8988T (cell line): ENCODE results near the gene NTM.

ENCODE experiments used
- DNase-seq: peaks from one replicate; pipeline ENCODE4 v3.0.0; 2011

The NTM gene

GRCh38 chr11:131756479-131757110 lies 386.2 kb downstream of the NTM start:
- no peak for DNase-seq

DNA sequence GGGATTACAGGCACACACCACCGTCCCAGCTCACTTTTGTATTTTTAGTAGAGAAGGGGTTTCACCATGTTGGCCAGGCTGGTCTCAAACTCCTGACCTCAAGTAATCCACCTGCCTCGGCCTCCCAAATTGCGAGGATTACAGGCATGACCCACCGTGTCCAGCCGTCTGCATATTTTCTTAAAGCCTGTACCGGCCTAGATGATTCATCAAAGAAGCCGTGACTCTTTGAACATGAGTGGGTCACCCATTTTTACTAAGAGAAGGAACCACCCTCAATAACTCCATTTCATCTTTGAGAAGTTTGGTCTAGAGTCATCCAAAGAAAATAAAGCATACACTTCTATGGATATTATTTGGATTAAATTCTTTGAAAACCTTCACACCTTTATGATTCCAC lies 388.3 kb downstream of the NTM start:
- DNase-seq: no peak

DNA sequence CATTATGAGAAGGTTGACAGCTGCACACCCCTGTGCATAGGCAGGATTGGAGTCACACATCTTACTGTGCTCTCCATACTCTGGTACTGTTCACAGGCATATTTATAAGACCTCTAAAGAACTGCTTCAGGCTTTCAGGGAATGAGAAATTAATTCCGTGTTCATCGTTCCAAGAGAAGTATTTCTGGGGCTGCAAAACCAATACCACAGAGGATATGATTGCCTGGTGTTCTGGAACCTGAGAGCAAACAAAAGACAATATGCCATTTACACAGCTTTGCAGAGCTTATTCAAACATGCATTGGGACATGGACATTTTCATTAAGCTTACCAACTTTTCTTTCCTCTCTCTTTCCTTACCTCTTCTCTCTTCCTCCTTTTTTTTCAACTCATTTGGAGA lies 388.7 kb downstream of the NTM start:
- DNase-seq: no peak

- DNase-seq: no peak
Observed at GRCh38 chr11:131760091-131761061, 390.0 kb downstream of the NTM start.

- DNase-seq: no peak
Observed at GRCh38 chr11:131762346-131763110, 392.1 kb downstream of the NTM start.

- no peak for DNase-seq
Observed at GRCh38 chr11:131763193-131763890, 392.9 kb downstream of the NTM start.

DNA sequence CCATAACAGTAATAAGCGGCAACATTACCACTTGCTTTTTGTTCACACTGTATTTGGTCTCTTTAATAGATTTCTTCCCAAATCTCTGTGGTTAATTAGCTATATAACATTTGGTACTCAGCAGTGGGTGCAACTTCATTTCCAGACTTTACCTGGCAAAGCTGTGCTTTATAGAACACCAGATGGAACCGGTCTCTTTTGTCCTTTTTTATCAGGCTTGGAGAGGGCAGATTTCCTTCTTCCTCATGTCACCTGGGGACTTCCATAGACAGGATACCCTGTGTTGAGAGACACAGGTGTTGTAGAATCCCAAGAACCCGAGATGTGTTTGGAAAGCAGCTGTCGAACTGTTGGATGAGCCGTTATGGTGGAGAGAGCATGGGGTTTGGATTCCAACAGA lies 393.7 kb downstream of the NTM start:
- DNase-seq: no peak

DNA sequence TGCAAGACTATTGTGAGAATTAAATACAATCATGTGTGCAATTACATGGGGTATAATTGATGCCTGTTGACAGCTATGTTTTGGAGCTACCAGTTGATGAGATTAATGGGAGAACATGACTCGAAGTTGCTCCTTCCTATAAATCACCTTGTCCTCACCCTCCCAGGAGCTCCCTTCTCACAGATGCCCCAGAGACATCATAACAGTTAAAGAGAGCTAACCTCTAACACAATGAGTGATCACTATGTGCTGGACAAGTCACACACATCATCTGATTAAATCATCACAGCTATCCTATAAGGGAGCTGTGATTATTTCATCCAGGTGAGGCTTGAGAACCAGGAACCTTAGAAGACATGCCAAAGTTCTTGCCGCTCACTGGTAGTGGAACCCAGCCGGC lies 394.2 kb downstream of the NTM start:
- DNase-seq: no peak

- no peak for DNase-seq
Observed at GRCh38 chr11:131766637-131767036, 396.2 kb downstream of the NTM start.

- DNase-seq: no peak
Observed at GRCh38 chr11:131767421-131767820, 397.0 kb downstream of the NTM start.

DNA sequence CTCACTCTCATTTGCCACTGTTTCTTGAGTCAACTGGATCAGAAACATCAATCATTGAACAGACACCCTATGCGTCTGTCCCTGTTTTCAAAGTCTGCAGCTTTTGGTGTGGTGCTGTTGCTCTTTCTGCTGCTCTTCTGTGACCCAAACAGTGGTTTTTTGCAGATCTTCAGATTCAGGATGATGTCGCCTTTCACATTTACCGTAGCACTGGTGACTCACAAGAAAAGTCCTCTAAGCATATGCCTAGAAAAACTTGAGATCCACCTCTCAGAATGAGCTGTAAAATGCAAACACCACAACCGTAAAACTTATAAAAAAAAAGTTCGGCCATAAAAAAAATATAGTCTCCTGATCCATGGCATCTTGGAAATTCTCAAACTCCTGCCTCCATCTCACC lies 400.4 kb downstream of the NTM start:
- DNase-seq: no peak

DNA sequence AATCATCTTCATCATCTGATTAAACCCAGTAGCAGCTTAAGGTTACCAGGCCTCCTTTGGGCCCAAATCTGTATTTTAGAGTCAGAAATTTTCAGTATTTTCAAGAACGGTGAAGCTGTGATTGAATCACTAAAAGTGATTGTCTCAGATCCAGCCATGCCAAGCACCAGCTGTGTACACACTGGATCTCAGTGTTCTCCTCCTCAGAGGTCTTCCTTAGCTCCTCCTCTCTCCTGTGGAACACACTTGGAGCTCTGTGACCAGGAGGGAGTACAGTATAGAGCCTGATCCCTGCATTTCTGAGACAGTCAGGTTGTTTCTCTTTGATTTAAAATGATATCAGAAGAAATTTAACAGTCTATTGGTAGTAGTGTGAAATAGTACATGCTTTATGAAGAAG lies 401.1 kb downstream of the NTM start:
- no peak for DNase-seq

DNA sequence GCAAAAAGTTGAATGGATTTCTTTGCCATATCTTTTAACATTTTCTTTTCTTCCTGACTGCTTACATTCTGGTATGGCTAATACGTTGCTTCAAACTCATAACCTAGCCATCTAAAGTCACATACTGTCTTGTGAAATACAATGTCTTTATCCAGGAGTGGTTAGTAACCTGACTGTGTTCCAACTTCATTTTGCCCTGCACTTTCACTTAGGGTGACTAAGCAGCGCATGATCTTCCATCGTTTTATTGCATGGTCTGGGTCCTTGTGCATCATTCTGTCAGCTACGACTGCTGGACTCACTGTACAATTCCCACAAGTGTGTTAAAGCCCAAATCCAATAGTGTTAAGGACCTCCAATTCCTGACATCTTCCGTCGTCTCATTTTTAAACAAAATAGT lies 403.2 kb downstream of the NTM start:
- DNase-seq: no peak

GRCh38 chr11:131776211-131776610 lies 405.8 kb downstream of the NTM start:
- no peak for DNase-seq

GRCh38 chr11:131785801-131786200 lies 415.4 kb downstream of the NTM start:
- DNase-seq: no peak

DNA sequence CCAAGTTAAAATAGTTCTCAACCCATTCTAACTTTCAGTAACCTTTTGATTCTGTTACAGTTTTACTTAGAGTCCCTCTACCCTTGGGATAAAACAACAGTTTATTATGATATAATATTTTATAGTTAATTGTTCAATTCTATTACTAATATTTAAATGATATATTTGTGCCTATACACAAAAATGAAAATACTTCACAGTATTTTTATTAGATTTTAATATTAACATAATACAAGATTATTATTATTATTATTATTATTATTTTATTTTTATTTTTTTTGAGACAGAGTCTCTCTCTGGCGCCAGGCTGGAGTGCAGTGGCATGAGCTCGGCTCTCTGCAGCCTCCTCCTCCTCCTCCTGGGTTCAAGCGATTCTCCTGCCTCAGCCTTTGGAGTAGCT lies 416.7 kb downstream of the NTM start:
- DNase-seq: no peak

- no peak for DNase-seq
Observed at GRCh38 chr11:131790586-131790985, 420.2 kb downstream of the NTM start.

DNA sequence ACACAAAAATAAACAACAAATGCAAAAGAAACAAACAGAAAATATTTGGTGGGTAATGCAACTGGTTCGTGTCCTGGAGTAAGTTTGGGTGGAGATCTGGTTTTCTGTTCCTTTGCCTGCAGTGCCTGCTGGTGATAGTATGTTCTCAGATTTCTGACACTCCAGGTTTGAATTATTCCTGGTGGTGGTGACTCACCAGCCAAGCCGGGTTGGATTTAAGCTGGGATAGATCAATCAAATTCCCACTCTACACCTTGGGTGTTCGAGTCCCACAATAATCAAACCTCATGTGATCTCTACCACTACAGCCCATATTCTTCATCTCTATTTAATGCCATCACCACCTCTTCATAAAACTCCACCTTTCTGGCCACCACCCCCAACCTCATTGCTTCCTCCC lies 421.8 kb downstream of the NTM start:
- no peak for DNase-seq

DNA sequence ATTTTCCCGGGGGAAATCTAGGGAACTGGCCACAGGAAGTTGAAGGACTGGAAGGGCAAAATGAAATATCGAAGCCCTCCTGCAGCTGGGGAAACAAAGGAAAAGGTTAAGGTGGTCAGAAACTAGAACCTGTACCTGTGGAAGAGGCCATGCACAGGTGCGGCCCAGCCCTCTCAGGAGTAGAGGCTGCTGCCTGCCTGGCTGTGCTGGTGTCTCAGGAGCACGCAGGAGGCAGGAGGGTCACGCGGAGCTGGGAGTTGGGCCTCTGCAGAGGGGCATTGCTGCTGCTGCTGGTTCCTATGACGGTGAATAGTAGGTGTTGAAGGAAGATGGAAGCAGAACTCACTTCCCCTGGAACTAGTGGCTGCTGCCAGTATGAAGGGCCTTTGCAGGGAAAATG lies 425.7 kb downstream of the NTM start:
- DNase-seq: no peak

- DNase-seq: no peak
Observed at GRCh38 chr11:131796541-131796940, 426.1 kb downstream of the NTM start.

- no peak for DNase-seq
Observed at GRCh38 chr11:131800452-131800851, 430.0 kb downstream of the NTM start.

DNA sequence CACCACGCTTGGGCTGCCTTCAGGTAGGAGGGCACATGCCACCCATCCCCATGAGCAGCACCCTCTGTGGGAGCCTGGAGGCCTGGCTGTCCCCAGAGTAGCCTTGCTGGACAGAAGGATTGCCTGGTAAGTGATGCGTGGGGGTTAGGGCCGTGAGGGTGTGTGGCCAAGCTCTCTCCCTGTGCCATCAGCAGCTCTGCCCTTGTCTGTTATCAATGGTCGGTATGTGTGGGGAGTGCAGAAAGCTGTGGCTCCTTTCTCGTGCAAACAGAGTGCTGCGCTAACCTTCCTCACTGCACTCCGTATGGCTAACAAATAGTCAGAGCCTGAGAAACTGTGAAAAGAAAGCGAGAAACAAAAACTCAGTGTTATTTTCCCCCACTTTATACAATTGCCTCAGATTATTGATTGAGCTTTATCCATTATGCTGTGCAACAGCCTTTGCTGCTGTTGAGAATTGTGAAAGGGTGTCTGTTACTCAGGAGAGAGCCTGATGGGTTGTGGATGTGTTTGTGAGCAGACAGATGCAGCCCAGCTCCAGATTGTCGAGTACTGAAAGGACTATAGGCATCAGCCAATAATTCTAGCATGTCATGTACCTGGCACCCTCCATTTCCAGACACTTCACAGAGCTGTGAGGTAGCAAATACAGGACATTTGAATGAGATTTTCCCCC lies 432.2 kb downstream of the NTM start:
- no peak for DNase-seq
